SK-N-SH (cell line): Measurements from ENCODE around the gene CRK.

Source experiments
- CHD2 ChIP-seq: fragments of 150-350 bp; IDR thresholded peaks from 2 replicates; pipeline ENCODE4 v1.6.1; 2018; ENCODE audit warnings: low read length; ENCODE audit not compliant: partially characterized antibody
- CTCF ChIP-seq: fragments of 200-600 bp; sonication (generic); IDR thresholded peaks from 2 replicates; pipeline ENCODE4 v1.6.1; 2017; ENCODE audit warnings: antibody characterized with exemption, mild to moderate bottlenecking, moderate library complexity
- NRF1 ChIP-seq: IDR thresholded peaks from 2 replicates; pipeline ENCODE4 v1.6.1; 2012; ENCODE audit warnings: low read depth, mild to moderate bottlenecking, low read length
- POLR2AphosphoS5 ChIP-seq: IDR thresholded peaks from 2 replicates; pipeline ENCODE4 v1.6.1; 2012; ENCODE audit warnings: low read depth, low read length
- REST ChIP-seq: IDR thresholded peaks from 2 replicates; pipeline ENCODE4 v1.6.1; 2012; ENCODE audit warnings: mild to moderate bottlenecking, low read depth, low read length, moderate library complexity
- SIN3A ChIP-seq: IDR thresholded peaks from 2 replicates; pipeline ENCODE4 v1.6.1; 2012; ENCODE audit warnings: low read depth, mild to moderate bottlenecking, low read length, moderate library complexity, borderline replicate concordance
- TCF12 ChIP-seq: IDR thresholded peaks from 2 replicates; pipeline ENCODE4 v1.4.0; 2012

GRCh38 chr17:1486802-1487695 lies 31.0 kb upstream of the CRK start:
- TF ChIP-seq REST (no peak), SIN3A (no peak), CTCF (no peak), CHD2 (no peak), POLR2AphosphoS5 (no peak), NRF1 (no peak), TCF12 (no peak)
